ENCODE data around the gene TOR3A. TPM values are rescaled to one million over a fixed set of nuclear protein-coding genes. Genes with fewer than 3 reads are reported as not detected.

The TOR3A gene
- total RNA-seq, 1 donor from 2014 or later = 23.0 TPM

DNA sequence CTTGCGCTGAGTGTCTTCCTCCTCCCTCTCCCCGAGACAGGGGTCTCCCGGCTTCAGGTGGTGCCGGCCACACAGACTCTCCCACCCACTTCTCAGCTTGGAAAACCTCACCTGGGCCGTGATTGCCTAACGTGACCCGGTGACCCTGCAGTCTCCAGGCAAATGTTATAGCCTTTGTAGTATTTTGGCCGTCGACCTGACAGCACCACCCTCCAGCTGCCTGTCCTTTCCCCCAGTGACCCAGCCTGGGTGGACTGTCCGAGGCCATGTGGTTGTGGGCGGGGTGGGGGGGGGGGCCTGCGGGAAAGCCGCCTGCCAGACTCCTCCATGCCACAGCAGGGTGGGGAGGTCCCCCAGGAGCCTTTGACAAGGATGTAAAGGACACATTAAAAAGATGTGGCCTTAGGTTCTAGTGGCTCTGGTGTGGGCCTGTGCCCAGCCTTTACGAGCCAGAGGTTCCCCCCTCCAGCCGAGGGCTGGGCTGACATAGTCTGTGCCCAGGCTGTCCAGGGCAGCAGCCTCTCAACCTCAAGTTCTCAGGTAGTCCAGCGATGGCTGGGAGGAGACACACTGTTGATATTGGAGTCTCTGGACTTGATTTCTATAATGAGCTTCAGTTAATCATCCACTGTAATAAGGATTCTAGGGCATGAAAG, 8.1 kb downstream of the TOR3A start:
- ATAC-seq (no peak), DNase-seq (no peak)
- Histone ChIP-seq H3K36me3 (peaks cover 58% of the 10 kb centered on the region), H3K9me3 (no peaks in the 10 kb centered on the region), H3K27ac (no peak overlapping the region), H3K4me1 (peaks cover 17% of the 10 kb centered on the region), H3K4me3 (no peak overlapping the region), H3K27me3 (no peaks in the 10 kb centered on the region)
- intact Hi-C loops (cut with DNase I) = no loop called here
- TF ChIP-seq, protein P1, sequence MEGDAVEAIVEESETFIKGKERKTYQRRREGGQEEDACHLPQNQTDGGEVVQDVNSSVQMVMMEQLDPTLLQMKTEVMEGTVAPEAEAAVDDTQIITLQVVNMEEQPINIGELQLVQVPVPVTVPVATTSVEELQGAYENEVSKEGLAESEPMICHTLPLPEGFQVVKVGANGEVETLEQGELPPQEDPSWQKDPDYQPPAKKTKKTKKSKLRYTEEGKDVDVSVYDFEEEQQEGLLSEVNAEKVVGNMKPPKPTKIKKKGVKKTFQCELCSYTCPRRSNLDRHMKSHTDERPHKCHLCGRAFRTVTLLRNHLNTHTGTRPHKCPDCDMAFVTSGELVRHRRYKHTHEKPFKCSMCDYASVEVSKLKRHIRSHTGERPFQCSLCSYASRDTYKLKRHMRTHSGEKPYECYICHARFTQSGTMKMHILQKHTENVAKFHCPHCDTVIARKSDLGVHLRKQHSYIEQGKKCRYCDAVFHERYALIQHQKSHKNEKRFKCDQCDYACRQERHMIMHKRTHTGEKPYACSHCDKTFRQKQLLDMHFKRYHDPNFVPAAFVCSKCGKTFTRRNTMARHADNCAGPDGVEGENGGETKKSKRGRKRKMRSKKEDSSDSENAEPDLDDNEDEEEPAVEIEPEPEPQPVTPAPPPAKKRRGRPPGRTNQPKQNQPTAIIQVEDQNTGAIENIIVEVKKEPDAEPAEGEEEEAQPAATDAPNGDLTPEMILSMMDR (IDR thresholded peaks at IDR 0.05) = no peak

- TF ChIP-seq, protein P1 (IDR thresholded peaks at IDR 0.05) = no peak
- no peak for DNase-seq
- Histone ChIP-seq H3K36me3 (peaks cover 58% of the 10 kb centered on the region), H3K4me1 (peaks cover 19% of the 10 kb centered on the region), H3K4me3 (no peak overlapping the region), H3K27ac (no peak overlapping the region), H3K27me3 (no peaks in the 10 kb centered on the region), H3K9me3 (no peaks in the 10 kb centered on the region)
- intact Hi-C loops (cut with DNase I) = no loop called here
- no peak for ATAC-seq
Measured at GRCh38 chr1:179090522-179090921, 8.7 kb downstream of the TOR3A start.

DNA sequence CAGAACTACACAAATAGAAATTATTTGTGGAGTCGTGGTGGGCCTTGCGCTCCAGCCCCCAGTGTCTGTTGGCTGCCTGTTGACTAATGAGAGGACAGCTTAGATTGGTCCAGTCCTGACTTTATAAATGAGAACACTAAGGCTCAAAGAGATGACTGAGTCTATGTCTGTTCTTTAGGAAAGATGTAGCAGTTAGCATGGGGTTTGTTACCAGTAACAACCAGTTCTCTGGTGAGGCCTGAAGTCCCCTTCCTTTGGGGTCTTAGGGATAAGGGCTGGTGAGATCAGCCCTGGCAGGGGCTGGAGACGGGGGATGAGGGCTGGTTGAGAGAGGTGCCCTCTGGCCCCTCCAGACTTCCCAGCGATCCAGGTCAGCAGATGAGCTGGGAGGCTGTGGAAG, 9.1 kb downstream of the TOR3A start:
- Histone ChIP-seq H3K9me3 (no peaks in the 10 kb centered on the region), H3K4me1 (peaks cover 19% of the 10 kb centered on the region), H3K4me3 (no peak overlapping the region), H3K36me3 (peaks cover 58% of the 10 kb centered on the region), H3K27me3 (no peaks in the 10 kb centered on the region), H3K27ac (no peak overlapping the region)
- ATAC-seq (no peak), DNase-seq (no peak)
- TF ChIP-seq, protein P1 (IDR thresholded peaks at IDR 0.05) = no peak
- intact Hi-C loops (cut with DNase I) = no loop called here

DNA sequence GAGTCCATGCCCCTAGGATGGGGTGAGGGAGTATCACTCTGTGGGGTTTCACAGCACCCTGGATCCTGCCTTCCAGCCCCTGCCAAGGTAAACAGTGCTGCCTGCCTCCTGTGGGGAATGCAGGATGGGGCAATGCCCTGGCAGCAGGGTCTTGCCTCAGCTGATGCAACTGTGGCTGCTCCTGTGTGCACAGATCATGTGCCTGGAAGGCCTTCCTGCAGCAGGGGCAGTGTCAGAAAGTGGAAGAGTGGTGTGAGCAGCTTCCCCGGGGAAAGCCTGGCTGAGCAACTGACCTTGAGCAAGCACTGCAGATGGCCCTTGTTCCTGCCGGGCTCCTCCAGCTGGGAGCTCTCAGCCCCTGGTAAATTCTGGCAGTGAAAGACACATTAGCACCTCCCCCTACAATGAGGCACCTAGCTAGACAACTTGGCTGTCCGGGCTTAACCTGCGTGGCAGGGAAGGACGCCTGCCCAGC, 9.9 kb downstream of the TOR3A start:
- Histone ChIP-seq H3K4me3 (no peak overlapping the region), H3K27ac (peak overlapping the region; percentile 24), H3K27me3 (no peaks in the 10 kb centered on the region), H3K9me3 (no peaks in the 10 kb centered on the region), H3K4me1 (peaks cover 19% of the 10 kb centered on the region), H3K36me3 (peaks cover 64% of the 10 kb centered on the region)
- ATAC-seq (peak; percentile 78), DNase-seq (peak; percentile 80)
- intact Hi-C loops (cut with DNase I) = no loop called here
- TF ChIP-seq, protein P1 (IDR thresholded peaks at IDR 0.05) = no peak

DNA sequence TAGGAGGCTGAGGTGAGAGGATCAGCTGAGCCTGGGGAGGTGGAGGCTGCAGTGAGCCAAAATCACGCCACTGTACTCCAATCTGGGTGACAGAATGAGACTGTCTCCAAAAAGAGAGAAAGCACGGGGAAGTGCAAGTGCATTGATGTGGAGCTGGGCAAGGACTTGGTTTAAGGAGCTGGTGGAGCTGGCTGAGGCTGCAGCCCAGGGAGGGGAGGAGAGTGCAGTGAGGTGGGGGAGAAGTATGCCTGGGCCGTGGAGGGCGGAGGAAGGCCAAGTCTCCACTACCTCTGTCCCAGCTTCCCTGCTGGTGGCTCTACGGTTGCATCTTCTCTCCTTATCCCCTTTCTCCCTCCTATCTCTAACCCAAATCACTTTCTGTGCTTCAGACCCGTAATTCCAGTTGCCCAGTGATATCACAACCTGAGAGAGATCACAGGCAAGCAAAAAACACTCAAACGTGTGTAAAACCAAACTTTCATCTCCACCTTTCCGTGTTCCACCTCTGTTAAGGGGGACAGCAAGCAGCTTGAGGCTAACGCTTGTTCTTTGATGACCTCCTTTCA, 11.1 kb downstream of the TOR3A start:
- Histone ChIP-seq H3K4me1 (peaks cover 19% of the 10 kb centered on the region), H3K27ac (no peak overlapping the region), H3K36me3 (peaks cover 73% of the 10 kb centered on the region), H3K27me3 (no peaks in the 10 kb centered on the region), H3K4me3 (no peak overlapping the region), H3K9me3 (no peaks in the 10 kb centered on the region)
- ATAC-seq (no peak), DNase-seq (no peak)
- TF ChIP-seq, protein P1 (IDR thresholded peaks at IDR 0.05) = no peak
- intact Hi-C loops (cut with DNase I) = no loop called here

All from upper lobe of right lung (tissue), 1 donor.